ENCODE measurements around the gene RAD9A. TPM values are rescaled to one million over a fixed set of nuclear protein-coding genes. Genes with fewer than 3 reads are reported as not detected.

The RAD9A gene
- total and polyA plus RNA-seq, 2 experiments from 2014 or later: 3.9 to 4.6 TPM

DNA sequence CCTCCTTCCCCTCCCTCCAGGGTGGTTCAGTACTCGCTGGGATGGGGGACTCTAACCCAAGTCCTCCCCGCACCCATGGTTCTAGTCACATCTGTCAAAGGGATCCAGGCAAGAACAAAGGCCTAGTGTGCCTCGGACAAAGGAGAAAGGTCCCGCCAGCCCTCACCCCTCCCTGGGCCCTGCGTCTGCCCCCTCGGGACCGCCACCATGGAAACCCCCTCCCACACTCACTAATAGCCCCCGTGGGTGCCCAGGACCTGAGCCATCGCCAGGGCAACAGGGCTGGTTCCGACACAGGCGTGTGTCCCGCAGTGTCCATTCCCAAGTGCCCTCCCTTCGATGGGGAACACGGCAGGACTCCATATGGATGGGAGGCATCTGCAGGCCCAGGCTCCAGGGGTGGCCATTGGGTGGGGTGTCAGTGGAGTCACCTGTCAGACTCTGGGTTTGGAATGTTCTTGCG lies 18.6 kb downstream of the RAD9A start:
- WGBS, 2 experiments (ENCODE audit: low coverage in 1 of 2, low lambda C conversion rate in 2 of 2, missing lambda C conversion rate in 2 of 2): 41 to 53% methylated on average over 10 to 15 of the region's 15 CpGs
- Histone ChIP-seq H3K27ac (no peak overlapping the region), H3F3A (ENCODE audit: insufficient read depth) (no peaks in the 10 kb centered on the region), H3K4me2 (ENCODE audit: unreplicated experiment) (no peak overlapping the region), H3K9me2 (ENCODE audit: insufficient read depth) (no peaks in the 10 kb centered on the region), H3K4me1 (ENCODE audit: insufficient read depth) (no peaks in the 10 kb centered on the region), H3K79me2 (ENCODE audit: insufficient read depth) (no peaks in the 10 kb centered on the region), H3K4me3 (no peak overlapping the region), H3K27me3 (replicated peaks; ENCODE audit: insufficient read depth) (peaks cover 23% of the 10 kb centered on the region), H4K20me1 (ENCODE audit: insufficient read depth) (no peaks in the 10 kb centered on the region), H3K9ac (no peak overlapping the region), H3K36me3 (ENCODE audit: low read depth) (no peaks in the 10 kb centered on the region), H2AFZ (no peak overlapping the region), H3K9me3 (ENCODE audit: low read depth) (no peaks in the 10 kb centered on the region)
- in situ Hi-C loops (cut with MboI): no loop called here
- TF ChIP-seq EZH2 (IDR thresholded peaks at IDR 0.05; ENCODE audit: insufficient read depth, poor library complexity, severe bottlenecking) (no peak), EZH2phosphoT487 (IDR thresholded peaks at IDR 0.05; ENCODE audit: insufficient read depth, low read depth) (no peak)
- no peak for DNase-seq

- TF ChIP-seq EZH2 (IDR thresholded peaks at IDR 0.05; ENCODE audit: insufficient read depth, poor library complexity, severe bottlenecking) (no peak), EZH2phosphoT487 (IDR thresholded peaks at IDR 0.05; ENCODE audit: insufficient read depth, low read depth) (no peak)
- no peaks in the 10 kb centered on the region for H4K20me1 ChIP-seq (ENCODE audit: insufficient read depth)
- H3K4me2 ChIP-seq (ENCODE audit: unreplicated experiment): no peak overlapping the region
- no peaks in the 10 kb centered on the region for H3K9me2 ChIP-seq (ENCODE audit: insufficient read depth)
- no peaks in the 10 kb centered on the region for H3K4me1 ChIP-seq (ENCODE audit: insufficient read depth)
- 48 to 55% methylated on average over 17 of the region's 17 CpGs for WGBS, 2 experiments (ENCODE audit: low coverage in 1 of 2, low lambda C conversion rate in 2 of 2, missing lambda C conversion rate in 2 of 2)
- no peak overlapping the region for H3K4me3 ChIP-seq
- in situ Hi-C loops (cut with MboI): no loop called here
- no peak overlapping the region for H3K9ac ChIP-seq
- H3K9me3 ChIP-seq (ENCODE audit: low read depth): no peaks in the 10 kb centered on the region
- no peak overlapping the region for H2AFZ ChIP-seq
- no peak for DNase-seq
- no peaks in the 10 kb centered on the region for H3K36me3 ChIP-seq (ENCODE audit: low read depth)
- H3K79me2 ChIP-seq (ENCODE audit: insufficient read depth): no peaks in the 10 kb centered on the region
- no peaks in the 10 kb centered on the region for H3F3A ChIP-seq (ENCODE audit: insufficient read depth)
- peaks cover 23% of the 10 kb centered on the region for H3K27me3 ChIP-seq (replicated peaks; ENCODE audit: insufficient read depth)
- no peak overlapping the region for H3K27ac ChIP-seq
Observed at GRCh38 chr11:67410984-67411784, 19.4 kb downstream of the RAD9A start.

GRCh38 chr11:67411785-67412152 lies 20.0 kb downstream of the RAD9A start:
- H3K27ac ChIP-seq: no peak overlapping the region
- in situ Hi-C loops (cut with MboI): no loop called here
- no peaks in the 10 kb centered on the region for H3K9me3 ChIP-seq (ENCODE audit: low read depth)
- H4K20me1 ChIP-seq (ENCODE audit: insufficient read depth): no peaks in the 10 kb centered on the region
- DNase-seq: no peak
- no peak overlapping the region for H3K4me3 ChIP-seq
- TF ChIP-seq EZH2phosphoT487 (IDR thresholded peaks at IDR 0.05; ENCODE audit: insufficient read depth, low read depth) (no peak), EZH2 (IDR thresholded peaks at IDR 0.05; ENCODE audit: insufficient read depth, poor library complexity, severe bottlenecking) (no peak)
- no peak overlapping the region for H3K4me2 ChIP-seq (ENCODE audit: unreplicated experiment)
- no peaks in the 10 kb centered on the region for H3K9me2 ChIP-seq (ENCODE audit: insufficient read depth)
- H2AFZ ChIP-seq: no peak overlapping the region
- peaks cover 23% of the 10 kb centered on the region for H3K27me3 ChIP-seq (replicated peaks; ENCODE audit: insufficient read depth)
- WGBS, 2 experiments (ENCODE audit: low coverage in 1 of 2, low lambda C conversion rate in 2 of 2, missing lambda C conversion rate in 2 of 2): 30 to 36% methylated on average over 7 of the region's 7 CpGs
- no peaks in the 10 kb centered on the region for H3F3A ChIP-seq (ENCODE audit: insufficient read depth)
- no peaks in the 10 kb centered on the region for H3K79me2 ChIP-seq (ENCODE audit: insufficient read depth)
- no peaks in the 10 kb centered on the region for H3K4me1 ChIP-seq (ENCODE audit: insufficient read depth)
- no peak overlapping the region for H3K9ac ChIP-seq
- no peaks in the 10 kb centered on the region for H3K36me3 ChIP-seq (ENCODE audit: low read depth)

DNA sequence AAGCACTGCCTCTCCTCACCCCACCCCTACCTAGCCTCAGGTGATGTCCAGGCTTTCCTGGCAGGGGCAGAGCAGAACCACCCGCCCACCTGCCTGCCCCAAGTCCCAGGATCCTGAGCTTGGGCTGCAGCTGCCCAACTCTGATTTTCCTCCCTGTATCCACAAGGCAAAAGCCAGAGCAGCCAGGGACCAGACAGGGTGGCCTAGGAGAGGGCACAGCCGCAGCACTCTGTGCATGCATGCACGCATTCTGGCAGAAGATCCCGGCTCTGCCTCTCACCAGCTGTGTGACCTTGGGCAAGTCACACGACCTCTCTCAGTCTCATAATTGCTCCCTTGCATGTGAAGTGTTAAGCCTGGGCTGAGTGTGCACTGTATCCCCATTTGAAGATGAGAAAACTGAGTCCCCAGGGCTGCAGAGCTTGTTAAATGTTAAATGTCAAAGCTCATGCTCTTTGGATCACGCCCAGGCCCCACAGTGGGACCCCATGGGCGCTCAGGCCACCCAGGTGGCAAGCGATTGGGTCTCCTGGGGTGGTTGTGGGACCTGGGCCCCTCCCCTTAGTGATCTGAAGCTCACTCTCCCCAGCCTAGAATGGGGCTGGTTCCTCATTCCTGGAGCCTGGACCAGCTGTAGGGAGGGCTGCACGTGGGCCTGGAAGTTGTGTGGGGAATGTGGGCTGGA lies 20.9 kb downstream of the RAD9A start:
- Histone ChIP-seq H2AFZ (no peak overlapping the region), H3K4me3 (no peak overlapping the region), H3K9me3 (ENCODE audit: low read depth) (no peaks in the 10 kb centered on the region), H3K79me2 (ENCODE audit: insufficient read depth) (no peaks in the 10 kb centered on the region), H3F3A (ENCODE audit: insufficient read depth) (no peaks in the 10 kb centered on the region), H3K9ac (no peak overlapping the region), H3K9me2 (ENCODE audit: insufficient read depth) (no peaks in the 10 kb centered on the region), H4K20me1 (ENCODE audit: insufficient read depth) (no peaks in the 10 kb centered on the region), H3K27ac (no peak overlapping the region), H3K27me3 (replicated peaks; ENCODE audit: insufficient read depth) (peaks cover 23% of the 10 kb centered on the region), H3K4me1 (ENCODE audit: insufficient read depth) (no peaks in the 10 kb centered on the region), H3K36me3 (ENCODE audit: low read depth) (no peaks in the 10 kb centered on the region), H3K4me2 (ENCODE audit: unreplicated experiment) (no peak overlapping the region)
- in situ Hi-C loops (cut with MboI): no loop called here
- no peak for TF ChIP-seq EZH2phosphoT487 (IDR thresholded peaks at IDR 0.05; ENCODE audit: insufficient read depth, low read depth)
- no peak for TF ChIP-seq EZH2 (IDR thresholded peaks at IDR 0.05; ENCODE audit: insufficient read depth, poor library complexity, severe bottlenecking)
- 54% methylated on average over 9 of the region's 9 CpGs for WGBS, 2 experiments (ENCODE audit: low coverage in 1 of 2, low lambda C conversion rate in 2 of 2, missing lambda C conversion rate in 2 of 2)
- no peak for DNase-seq

All from GM23248 (cell line).